ENCODE results near the gene PIERCE2.
"Not testable (repeated sequence)": the region's sequence is repeated elsewhere in the genome, so short reads cannot be mapped to it uniquely, and the experiment has no call there.

The PIERCE2 gene

GRCh38 chr15:55422089-55422488 is 13.8 kb downstream of the PIERCE2 start:
- 0% methylated on average over 1 of the region's 1 CpG for WGBS, 2 experiments
- Histone ChIP-seq H3K27me3 (ENCODE audit: control insufficient read depth, insufficient read depth, low read length, poor library complexity, severe bottlenecking) (no peaks in the 10 kb centered on the region), H3K27ac (ENCODE audit: insufficient read depth, low read depth, low read length, poor library complexity, severe bottlenecking) (no peak overlapping the region), H3K4me3 (ENCODE audit: insufficient read depth, low read depth, low read length) (no peak overlapping the region), H3K36me3 (ENCODE audit: control insufficient read depth, insufficient read depth, low read length) (no peaks in the 10 kb centered on the region), H3K4me1 (ENCODE audit: control insufficient read depth, insufficient read depth, low read length) (no peaks in the 10 kb centered on the region), H3K9me3 (ENCODE audit: control insufficient read depth, low read length) (no peaks in the 10 kb centered on the region)

GRCh38 chr15:55434989-55435825 is 26.9 kb downstream of the PIERCE2 start:
- Histone ChIP-seq H3K27me3 (ENCODE audit: control insufficient read depth, insufficient read depth, low read length, poor library complexity, severe bottlenecking) (no peaks in the 10 kb centered on the region), H3K4me3 (ENCODE audit: insufficient read depth, low read depth, low read length) (no peak overlapping the region), H3K27ac (ENCODE audit: insufficient read depth, low read depth, low read length, poor library complexity, severe bottlenecking) (no peak overlapping the region), H3K4me1 (ENCODE audit: control insufficient read depth, insufficient read depth, low read length) (no peaks in the 10 kb centered on the region), H3K9me3 (ENCODE audit: control insufficient read depth, low read length) (no peaks in the 10 kb centered on the region), H3K36me3 (ENCODE audit: control insufficient read depth, insufficient read depth, low read length) (no peaks in the 10 kb centered on the region)
- WGBS, 2 experiments, result 26 to 44% methylated on average over 4 to 6 of the region's 6 CpGs

GRCh38 chr15:55443141-55443540 is 34.8 kb downstream of the PIERCE2 start:
- not testable (repeated sequence) for H3K9me3 ChIP-seq (ENCODE audit: control insufficient read depth, low read length); H3K4me1 ChIP-seq (ENCODE audit: control insufficient read depth, insufficient read depth, low read length); H3K27ac ChIP-seq (ENCODE audit: insufficient read depth, low read depth, low read length, poor library complexity, severe bottlenecking); H3K4me3 ChIP-seq (ENCODE audit: insufficient read depth, low read depth, low read length); H3K27me3 ChIP-seq (ENCODE audit: control insufficient read depth, insufficient read depth, low read length, poor library complexity, severe bottlenecking); H3K36me3 ChIP-seq (ENCODE audit: control insufficient read depth, insufficient read depth, low read length)
- WGBS, 2 experiments, result 92 to 94% methylated on average over 15 of the region's 15 CpGs

- not testable (repeated sequence) for H3K9me3 ChIP-seq (ENCODE audit: control insufficient read depth, low read length); H3K27ac ChIP-seq (ENCODE audit: insufficient read depth, low read depth, low read length, poor library complexity, severe bottlenecking); H3K4me1 ChIP-seq (ENCODE audit: control insufficient read depth, insufficient read depth, low read length); H3K36me3 ChIP-seq (ENCODE audit: control insufficient read depth, insufficient read depth, low read length); H3K4me3 ChIP-seq (ENCODE audit: insufficient read depth, low read depth, low read length); H3K27me3 ChIP-seq (ENCODE audit: control insufficient read depth, insufficient read depth, low read length, poor library complexity, severe bottlenecking)
- WGBS, 2 experiments, result 88 to 89% methylated on average over 27 of the region's 27 CpGs
These were observed 37.6 kb downstream of the PIERCE2 start for GRCh38 chr15:55445936-55446335.

GRCh38 chr15:55446379-55447029 is 38.2 kb downstream of the PIERCE2 start:
- H3K36me3 ChIP-seq (ENCODE audit: control insufficient read depth, insufficient read depth, low read length); H3K27me3 ChIP-seq (ENCODE audit: control insufficient read depth, insufficient read depth, low read length, poor library complexity, severe bottlenecking); H3K27ac ChIP-seq (ENCODE audit: insufficient read depth, low read depth, low read length, poor library complexity, severe bottlenecking); H3K4me1 ChIP-seq (ENCODE audit: control insufficient read depth, insufficient read depth, low read length); H3K4me3 ChIP-seq (ENCODE audit: insufficient read depth, low read depth, low read length); H3K9me3 ChIP-seq (ENCODE audit: control insufficient read depth, low read length): not testable (repeated sequence)
- 95 to 98% methylated on average over 38 to 41 of the region's 41 CpGs for WGBS, 2 experiments

- not testable (repeated sequence) for H3K36me3 ChIP-seq (ENCODE audit: control insufficient read depth, insufficient read depth, low read length); H3K9me3 ChIP-seq (ENCODE audit: control insufficient read depth, low read length); H3K4me3 ChIP-seq (ENCODE audit: insufficient read depth, low read depth, low read length); H3K27me3 ChIP-seq (ENCODE audit: control insufficient read depth, insufficient read depth, low read length, poor library complexity, severe bottlenecking); H3K27ac ChIP-seq (ENCODE audit: insufficient read depth, low read depth, low read length, poor library complexity, severe bottlenecking); H3K4me1 ChIP-seq (ENCODE audit: control insufficient read depth, insufficient read depth, low read length)
- 92 to 95% methylated on average over 18 to 19 of the region's 19 CpGs for WGBS, 2 experiments
These were observed 38.7 kb downstream of the PIERCE2 start for GRCh38 chr15:55447030-55447394.

GRCh38 chr15:55457401-55458022 is 49.2 kb downstream of the PIERCE2 start:
- no peaks in the 10 kb centered on the region for H3K36me3 ChIP-seq (ENCODE audit: control insufficient read depth, insufficient read depth, low read length)
- H3K4me1 ChIP-seq (ENCODE audit: control insufficient read depth, insufficient read depth, low read length), result no peaks in the 10 kb centered on the region
- H3K27me3 ChIP-seq (ENCODE audit: control insufficient read depth, insufficient read depth, low read length, poor library complexity, severe bottlenecking), result no peaks in the 10 kb centered on the region
- no peak overlapping the region for H3K4me3 ChIP-seq (ENCODE audit: insufficient read depth, low read depth, low read length)
- H3K27ac ChIP-seq (ENCODE audit: insufficient read depth, low read depth, low read length, poor library complexity, severe bottlenecking), result no peak overlapping the region
- no peaks in the 10 kb centered on the region for H3K9me3 ChIP-seq (ENCODE audit: control insufficient read depth, low read length)
- 86 to 92% methylated on average over 5 of the region's 5 CpGs for WGBS, 2 experiments

GRCh38 chr15:55461447-55461846 is 53.2 kb downstream of the PIERCE2 start:
- Histone ChIP-seq H3K27ac (ENCODE audit: insufficient read depth, low read depth, low read length, poor library complexity, severe bottlenecking) (no peak overlapping the region), H3K4me3 (ENCODE audit: insufficient read depth, low read depth, low read length) (no peak overlapping the region), H3K27me3 (ENCODE audit: control insufficient read depth, insufficient read depth, low read length, poor library complexity, severe bottlenecking) (no peaks in the 10 kb centered on the region), H3K36me3 (ENCODE audit: control insufficient read depth, insufficient read depth, low read length) (no peaks in the 10 kb centered on the region), H3K4me1 (ENCODE audit: control insufficient read depth, insufficient read depth, low read length) (no peaks in the 10 kb centered on the region), H3K9me3 (ENCODE audit: control insufficient read depth, low read length) (no peaks in the 10 kb centered on the region)
- WGBS, 2 experiments, result 95 to 97% methylated on average over 4 of the region's 4 CpGs

GRCh38 chr15:55468321-55468720 is 60.0 kb downstream of the PIERCE2 start:
- 97 to 100% methylated on average over 1 to 2 of the region's 2 CpGs for WGBS, 2 experiments
- Histone ChIP-seq H3K4me1 (ENCODE audit: control insufficient read depth, insufficient read depth, low read length) (no peaks in the 10 kb centered on the region), H3K27ac (ENCODE audit: insufficient read depth, low read depth, low read length, poor library complexity, severe bottlenecking) (no peak overlapping the region), H3K27me3 (ENCODE audit: control insufficient read depth, insufficient read depth, low read length, poor library complexity, severe bottlenecking) (no peaks in the 10 kb centered on the region), H3K9me3 (ENCODE audit: control insufficient read depth, low read length) (no peaks in the 10 kb centered on the region), H3K36me3 (ENCODE audit: control insufficient read depth, insufficient read depth, low read length) (no peaks in the 10 kb centered on the region), H3K4me3 (ENCODE audit: insufficient read depth, low read depth, low read length) (no peak overlapping the region)

Data from ectodermal cell (in vitro differentiated cells).